Heart right ventricle (tissue), 16 donors: ENCODE measurements around the gene CACNG3. TPM values are rescaled to one million over a fixed set of nuclear protein-coding genes. Genes with fewer than 3 reads are reported as not detected.

Source experiments
- ATAC-seq, 8 donors: fragments of 200-7000 bp; cut with Tn5 transposase; one replicate each; pipeline ENCODE4 v1.9.1; 2020; ENCODE audit warnings: mild to moderate bottlenecking in 8 of 8, moderate library complexity in 8 of 8, moderate number of reproducible peaks in 1 of 8
- DNase-seq, 2 donors: peaks; one replicate each; pipeline ENCODE4 v3.0.0-alpha.2; 2020
- H3K27ac ChIP-seq, 10 donors: fragments of 200-600 bp; sonication (generic) in 2 of 10; one replicate each; pipeline versions ENCODE4 v1.5.0 to v1.8.0; 2020 to 2022; ENCODE audit warnings: mild to moderate bottlenecking in 3 of 10
- H3K27me3 ChIP-seq, 7 donors: fragments of 200-600 bp; one replicate each; pipeline ENCODE4 v1.8.0; 2021 to 2022; ENCODE audit warnings: mild to moderate bottlenecking in 2 of 7
- H3K36me3 ChIP-seq, 9 donors: fragments of 200-600 bp; sonication (generic) in 1 of 9; one replicate each; pipeline versions ENCODE4 v1.5.0 to v1.8.0; 2020 to 2022; ENCODE audit warnings: mild to moderate bottlenecking in 2 of 9
- H3K4me1 ChIP-seq, 9 donors: fragments of 200-600 bp; sonication (generic) in 1 of 9; one replicate each; pipeline versions ENCODE4 v1.5.0 to v1.8.0; 2020 to 2022; ENCODE audit warnings: mild to moderate bottlenecking in 4 of 9
- H3K4me3 ChIP-seq, 10 donors: fragments of 200-600 bp; sonication (generic) in 2 of 10; one replicate each; pipeline versions ENCODE4 v1.5.0 to v1.8.0; 2020 to 2022; ENCODE audit warnings: mild to moderate bottlenecking in 7 of 10, moderate library complexity in 2 of 10
- H3K9me3 ChIP-seq, 11 donors: fragments of 200-600 bp in 10 of 11; sonication (generic) in 2 of 11; one replicate each; pipeline versions ENCODE4 v1.5.0 to v1.8.0; 2013 to 2022; ENCODE audit warnings: mild to moderate bottlenecking in 2 of 11, control low read depth in 1 of 11, moderate library complexity in 1 of 11
- CTCF ChIP-seq, 9 donors: fragments of 200-600 bp; sonication (generic) in 2 of 9; IDR thresholded peaks; one replicate each; pipeline versions ENCODE4 v1.5.0 to v1.8.0; 2021 to 2022; ENCODE audit warnings: antibody characterized with exemption in 9 of 9, mild to moderate bottlenecking in 5 of 9, moderate library complexity in 1 of 9
- WGBS, 2 donors: extraction: QIAGEN DNeasy Blood & Tissue Kit; methylation state at CpG; one replicate each; pipeline ENCODE4 v1.1.7; 2013; ENCODE audit warnings: inconsistent platforms in 1 of 2; 5-methylcytosine and 5-hydroxymethylcytosine counted together
- intact Hi-C, 10 donors: fragments of 100-400 bp; cut with DNase I; formaldehyde crosslinking; loops; one replicate each; pipeline versions ENCODE4 v1.11.1 to v1.14.2; 2022
- polyA plus RNA-seq, 2 donors: library from polyadenylated mRNA; stranded (reverse); fragments of 200-250 nt; gene quantifications; one replicate each; pipeline ENCODE4 v1.2.3, GENCODE V29; 2013
- total RNA-seq, 10 donors: library from RNA; stranded (reverse); fragmentation: NEBNext Ultra II Directional in 3 of 10; extraction: Animal tissue kit (Norgen Biotek cat#: 25700) in 3 of 10; gene quantifications; one replicate each; pipeline versions ENCODE4 v1.2.1 to v1.2.4, GENCODE V29; 2021 to 2023
- donor health status: Arrhythmogenic right ventricular cardiomyopathy.
- donor health status: ischemic (EF 13 %, LVEDD 7.1; RV severe dilation, severe dysfunction).
- donor health status: healthy with polysubstance abuse.
- donor health status: DM: no; HTN: yes; CAD: no.
- donor health status: DM: no; HTN: no; CAD: no.
- donor health status: ischemic (EF 25% LVEDD 6.9; RV normal size, moderate dysfunction).
- donor health status: ischemic (EF 25% LVEDD 5.7; RV mildly dilated, moderate dysfunction).
- donor health status: healthy.
- donor health status: DM: yes; HTN: yes; CAD: no.
- donor health status: Ischemic cardiomyopathy.
- donor health status: ischemic (EF 35%, LVEDD 5.7; RV mildly dilated, moderate dysfunction).
- donor health status: nonischemic (EF 11% LVEDD 7.7; RV severe dilation, severe dysfunction).
- donor health status: DM: yes; HTN: yes; CAD: no.
- donor health status: PGD.
- donor health status: ischemic (EF 29% LVEDD 5.4; RV normal size, mild dysfunction).
- donor health status: nonischemic (EF 23%, LVEDD 6.1; RV moderate dilation, normal function).

Gene CACNG3
- total and polyA plus RNA-seq, 12 donors = not detected

GRCh38 chr16:24246911-24247607, 9.1 kb upstream of the CACNG3 start:
- Histone ChIP-seq H3K4me1 (no peaks in the 10 kb centered on the region), H3K4me3 (no peak overlapping the region), H3K27ac (no peak overlapping the region), H3K27me3 (peaks cover 0 to 35% (median 9%) of the 10 kb centered on the region in 7 donors), H3K9me3 (no peaks in the 10 kb centered on the region), H3K36me3 (no peaks in the 10 kb centered on the region)
- 83 to 85% methylated on average over 4 of the region's 4 CpGs for WGBS, 2 donors
- DNase-seq (no peak), ATAC-seq (no peak)
- intact Hi-C loops = no loop called here
- TF ChIP-seq CTCF (IDR thresholded peaks at IDR 0.05) = no peak

GRCh38 chr16:24253192-24253591, 2.9 kb upstream of the CACNG3 start:
- Histone ChIP-seq H3K36me3 (no peaks in the 10 kb centered on the region), H3K4me3 (no peak overlapping the region), H3K27ac (no peak overlapping the region), H3K27me3 (peaks cover 0 to 65% (median 44%) of the 10 kb centered on the region in 7 donors), H3K4me1 (no peaks in the 10 kb centered on the region), H3K9me3 (no peaks in the 10 kb centered on the region)
- intact Hi-C loops = loop anchor here (2.0 to 10.0 kb wide), 10 partner anchors 178 to 252 kb away; no protein-coding TSS in a partner anchor
- peak; percentile 20 to 73 (median 67) for TF ChIP-seq CTCF (IDR thresholded peaks at IDR 0.05)
- 4 to 11% methylated on average over 7 of the region's 7 CpGs for WGBS, 2 donors
- ATAC-seq (peak in 3 of 8 donors; percentile 47 to 66 (median 52)), DNase-seq (peak in 1 of 2 donors; percentile 10)

GRCh38 chr16:24257958-24258357, 1.8 kb downstream of the CACNG3 start:
- DNase-seq (no peak), ATAC-seq (no peak)
- H3K4me1 ChIP-seq = no peaks in the 10 kb centered on the region
- no peak overlapping the region for H3K27ac ChIP-seq
- H3K4me3 ChIP-seq = no peak overlapping the region
- TF ChIP-seq CTCF (IDR thresholded peaks at IDR 0.05) = no peak
- H3K9me3 ChIP-seq = no peaks in the 10 kb centered on the region
- WGBS, 2 donors = 35 to 39% methylated on average over 5 of the region's 5 CpGs
- peaks cover 0 to 86% (median 70%) of the 10 kb centered on the region in 7 donors for H3K27me3 ChIP-seq
- no peaks in the 10 kb centered on the region for H3K36me3 ChIP-seq
- intact Hi-C loops = loop anchor here in 8 of 10 donors (5.0 to 10.0 kb wide), 6 partner anchors 183 to 247 kb away; no protein-coding TSS in a partner anchor

- Histone ChIP-seq H3K9me3 (no peaks in the 10 kb centered on the region), H3K36me3 (no peaks in the 10 kb centered on the region), H3K27ac (no peak overlapping the region), H3K4me3 (no peak overlapping the region), H3K4me1 (no peaks in the 10 kb centered on the region), H3K27me3 (peaks cover 0 to 84% (median 69%) of the 10 kb centered on the region in 7 donors)
- intact Hi-C loops = loop anchor here in 8 of 10 donors (5.0 to 10.0 kb wide), 6 partner anchors 184 to 246 kb away; no protein-coding TSS in a partner anchor
- ATAC-seq = no peak
- no peak for TF ChIP-seq CTCF (IDR thresholded peaks at IDR 0.05)
- 71 to 85% methylated on average over 1 of the region's 1 CpG for WGBS, 2 donors
- DNase-seq = no peak
Measured at GRCh38 chr16:24258791-24259190, 2.7 kb downstream of the CACNG3 start.
